ENCODE data around the gene KBTBD2.
A peak's percentile ranks its signal among the peaks of the same experiment; 100 is the strongest.
"Not testable (repeated sequence)": the region's sequence is repeated elsewhere in the genome, so short reads cannot be mapped to it uniquely, and the experiment has no call there.

The KBTBD2 gene

DNA sequence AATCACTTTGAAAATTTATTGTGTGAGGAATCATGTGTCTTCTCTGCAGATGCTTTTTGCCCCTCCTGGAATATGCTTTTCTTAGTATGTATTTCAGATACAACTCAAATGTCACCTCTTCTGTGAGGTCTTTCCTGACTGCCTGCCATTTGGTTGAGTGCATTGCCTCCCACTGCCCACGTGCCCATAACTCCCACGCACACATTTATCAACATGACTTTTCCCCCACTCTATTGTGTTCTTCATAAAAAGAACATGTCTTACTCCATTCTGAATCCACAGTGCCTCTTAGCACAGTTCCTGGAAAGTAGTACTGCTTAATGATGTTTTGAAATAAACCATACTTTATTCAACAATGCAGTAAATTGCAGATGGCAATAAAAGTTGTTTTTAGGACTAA lies 42.9 kb downstream of the KBTBD2 start:
- DNase-seq, result not testable (repeated sequence)

DNA sequence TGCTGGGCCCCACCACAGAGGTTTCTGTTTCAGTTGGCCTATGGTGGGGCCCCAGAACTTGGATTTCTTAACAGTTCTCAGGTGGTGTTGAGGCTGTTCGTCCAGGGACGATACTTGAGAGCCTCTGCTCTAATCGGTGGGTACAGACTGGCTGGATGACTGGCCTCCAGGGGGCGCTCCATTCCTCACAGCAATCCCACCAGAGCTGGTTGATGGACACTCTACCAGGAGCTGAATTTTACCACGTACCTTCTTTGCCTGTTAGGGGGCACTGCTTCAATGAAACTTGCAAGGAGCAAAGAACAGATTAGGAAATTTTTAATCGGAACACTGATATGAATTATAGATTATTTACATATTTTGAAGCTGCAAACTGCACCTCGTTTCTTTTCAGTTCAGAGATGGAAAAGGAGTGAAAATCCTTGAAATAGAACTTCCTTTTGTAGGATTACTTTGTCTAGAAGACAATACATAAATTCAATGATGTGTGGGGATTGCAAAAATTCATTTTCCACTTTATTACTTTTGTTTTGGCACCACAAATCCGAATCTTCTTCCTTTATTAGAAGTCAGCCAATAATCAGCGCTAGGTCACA lies 44.8 kb downstream of the KBTBD2 start:
- DNase-seq, result peak; percentile 76

GRCh38 chr7:32844748-32845147 lies 46.8 kb downstream of the KBTBD2 start:
- DNase-seq, result not testable (repeated sequence)

- peak; percentile 58 for DNase-seq
Observed at GRCh38 chr7:32843763-32844162, 47.8 kb downstream of the KBTBD2 start.

DNA sequence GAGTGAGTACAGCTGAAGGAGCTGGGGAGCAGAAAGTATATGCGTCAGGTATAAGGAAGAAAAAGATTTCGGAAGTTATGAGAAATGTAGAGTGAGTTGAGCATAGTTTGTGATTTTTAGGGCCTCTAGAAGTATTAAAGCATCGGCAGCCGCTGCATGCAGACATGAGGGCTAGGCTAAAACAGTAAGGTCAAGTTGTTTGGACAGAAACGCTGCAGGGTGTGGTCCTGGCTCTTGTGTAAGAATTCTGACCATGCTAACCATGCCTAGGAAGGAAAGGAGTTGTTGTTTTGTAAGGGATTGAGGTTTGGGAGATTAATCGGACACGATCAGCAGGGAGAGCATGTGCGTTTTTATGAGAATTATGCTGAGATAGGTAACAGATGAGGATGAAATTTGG lies 51.7 kb downstream of the KBTBD2 start:
- DNase-seq, result not testable (repeated sequence)

DNA sequence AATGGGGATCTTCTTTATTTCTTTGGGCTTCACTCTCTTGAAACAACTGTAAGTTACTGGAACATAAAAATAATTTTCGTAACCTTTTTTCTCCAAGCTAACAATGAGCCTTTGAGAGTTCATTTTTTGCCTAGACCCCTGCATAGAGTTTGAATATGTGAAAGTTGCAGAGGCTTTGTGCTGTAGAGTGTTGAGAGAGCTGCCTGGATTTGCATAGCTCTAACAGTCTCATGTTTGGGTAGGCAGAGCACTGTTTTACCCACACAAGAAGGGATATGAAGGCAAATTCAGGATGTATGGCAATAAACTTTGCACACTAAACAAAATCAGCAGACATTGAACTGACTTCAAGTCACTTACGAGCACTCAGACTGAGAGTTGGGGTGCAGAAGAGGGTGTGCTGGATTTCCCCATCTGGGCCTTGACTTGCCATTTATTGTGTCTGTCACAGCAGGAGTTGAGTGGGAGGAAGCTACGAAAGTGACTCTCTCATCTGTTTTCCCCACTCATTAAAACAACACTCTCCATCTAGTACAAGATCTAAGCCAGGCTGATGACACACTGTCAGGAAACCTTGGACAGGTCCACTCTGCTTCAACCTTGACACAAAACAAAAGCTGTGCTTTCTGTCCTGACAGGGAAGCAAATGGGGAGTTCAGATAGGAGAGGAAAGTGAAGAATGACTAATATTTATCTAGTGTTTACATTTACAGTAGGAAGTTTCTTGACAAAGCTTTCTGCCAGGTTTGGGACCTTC lies 62.4 kb downstream of the KBTBD2 start:
- DNase-seq, result peak; percentile 31
